Neural crest cell (in vitro differentiated cells): ENCODE measurements around the gene EIF2AK3. TPM values are rescaled to one million over a fixed set of nuclear protein-coding genes. Genes with fewer than 3 reads are reported as not detected.

Source experiments
- DNase-seq: peaks from one replicate; pipeline ENCODE4 v3.0.0; 2021; ENCODE audit warnings: low read depth, mixed read lengths, low spot score
- H3K27ac Mint-ChIP-seq: one replicate; pipeline ENCODE4 v1.8.0; 2021; ENCODE audit warnings: mild to moderate bottlenecking, mixed read lengths; ENCODE audit not compliant: unreplicated experiment
- H3K27me3 Mint-ChIP-seq: 2 replicates; pipeline ENCODE4 v1.8.0; 2021; ENCODE audit warnings: low read depth, mild to moderate bottlenecking, mixed read lengths
- H3K36me3 Mint-ChIP-seq: 2 replicates; pipeline ENCODE4 v1.8.0; 2021; ENCODE audit warnings: low read depth, mild to moderate bottlenecking, mixed read lengths
- H3K4me1 Mint-ChIP-seq: 2 replicates; pipeline ENCODE4 v1.8.0; 2021; ENCODE audit warnings: mixed read lengths
- H3K4me3 Mint-ChIP-seq: one replicate; pipeline ENCODE4 v1.8.0; 2021; ENCODE audit warnings: mild to moderate bottlenecking, mixed read lengths
- H3K9me3 Mint-ChIP-seq: 2 replicates; pipeline ENCODE4 v1.8.0; 2021; ENCODE audit warnings: mixed read lengths
- CTCF ChIP-seq: fragments of 200-600 bp; sonication (generic); conservative IDR thresholded peaks from 2 replicates; pipeline ENCODE4 v1.5.0; 2021; ENCODE audit warnings: antibody characterized with exemption, mild to moderate bottlenecking
- total RNA-seq: library from RNA; stranded (reverse); gene quantifications from 2 replicates; pipeline ENCODE4 v1.2.1, GENCODE V29; 2021

The EIF2AK3 gene
- total RNA-seq, 1 donor from 2014 or later = 15.2 TPM

DNA sequence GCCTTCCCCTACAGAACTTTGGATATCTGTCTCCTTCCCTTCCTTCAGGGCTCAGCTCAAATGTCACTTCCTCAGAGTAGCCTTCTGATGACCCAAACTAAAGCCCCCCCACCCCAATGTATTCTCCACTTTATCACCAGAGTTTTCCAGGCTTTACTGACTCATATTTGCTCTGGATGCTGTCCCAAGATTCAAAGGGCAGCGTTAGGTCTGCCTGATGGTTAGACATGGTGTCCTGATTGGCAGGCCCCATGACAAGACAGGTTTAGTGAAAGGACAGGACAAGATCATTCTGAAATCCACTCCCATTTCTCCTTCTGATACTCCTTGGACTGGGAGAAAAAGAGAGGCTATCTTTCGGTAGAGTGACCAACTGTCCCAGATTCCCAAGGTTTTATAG, 41.6 kb upstream of the EIF2AK3 start:
- peaks cover 16% of the 10 kb centered on the region for H3K27me3 Mint-ChIP-seq
- H3K4me3 Mint-ChIP-seq = no peak overlapping the region
- H3K4me1 Mint-ChIP-seq = no peaks in the 10 kb centered on the region
- H3K36me3 Mint-ChIP-seq = no peaks in the 10 kb centered on the region
- H3K27ac Mint-ChIP-seq = no peak overlapping the region
- H3K9me3 Mint-ChIP-seq = no peaks in the 10 kb centered on the region
- DNase-seq = no peak
- no peak for TF ChIP-seq CTCF

GRCh38 chr2:88667219-88667618, 40.0 kb upstream of the EIF2AK3 start:
- Mint-ChIP-seq H3K4me1 (no peaks in the 10 kb centered on the region), H3K27ac (no peak overlapping the region), H3K27me3 (peaks cover 9% of the 10 kb centered on the region), H3K36me3 (no peaks in the 10 kb centered on the region), H3K9me3 (no peaks in the 10 kb centered on the region), H3K4me3 (no peak overlapping the region)
- DNase-seq = no peak
- TF ChIP-seq CTCF = no peak

GRCh38 chr2:88666576-88666975, 39.3 kb upstream of the EIF2AK3 start:
- no peak overlapping the region for H3K27ac Mint-ChIP-seq

DNA sequence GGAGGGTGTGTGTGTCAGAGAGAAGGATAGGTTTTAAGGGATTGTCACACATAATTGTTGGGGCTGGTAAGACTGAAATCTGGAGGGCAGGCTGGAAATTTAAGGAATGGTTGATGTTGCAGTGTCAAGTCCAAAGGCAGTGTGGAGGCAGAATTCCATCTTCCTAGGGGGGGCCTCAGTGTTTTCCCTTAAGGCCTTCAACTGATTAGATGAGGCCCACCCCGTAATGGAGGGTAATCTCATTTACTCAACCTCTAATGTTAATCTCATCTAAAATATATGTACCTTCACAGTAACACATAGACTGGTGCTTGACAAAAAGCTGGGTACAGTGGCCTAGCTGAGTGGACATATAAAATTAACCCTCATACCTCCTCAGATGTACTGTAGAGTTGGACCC, 33.4 kb upstream of the EIF2AK3 start:
- no peaks in the 10 kb centered on the region for H3K9me3 Mint-ChIP-seq
- no peak for DNase-seq
- TF ChIP-seq CTCF = no peak
- H3K4me1 Mint-ChIP-seq = peaks cover 5% of the 10 kb centered on the region
- no peak overlapping the region for H3K4me3 Mint-ChIP-seq
- H3K27ac Mint-ChIP-seq = no peak overlapping the region
- no peaks in the 10 kb centered on the region for H3K36me3 Mint-ChIP-seq
- no peaks in the 10 kb centered on the region for H3K27me3 Mint-ChIP-seq

More at GRCh38 chr2:88666576-88666975, 39.3 kb upstream of the EIF2AK3 start:
- Mint-ChIP-seq H3K36me3 (no peaks in the 10 kb centered on the region), H3K4me3 (no peak overlapping the region), H3K4me1 (no peaks in the 10 kb centered on the region), H3K9me3 (no peaks in the 10 kb centered on the region), H3K27me3 (peaks cover 4% of the 10 kb centered on the region)
- no peak for DNase-seq
- TF ChIP-seq CTCF = no peak

- no peak for DNase-seq
- H3K36me3 Mint-ChIP-seq = no peaks in the 10 kb centered on the region
- no peak for TF ChIP-seq CTCF
- H3K4me1 Mint-ChIP-seq = peaks cover 5% of the 10 kb centered on the region
- H3K4me3 Mint-ChIP-seq = no peak overlapping the region
- no peaks in the 10 kb centered on the region for H3K27me3 Mint-ChIP-seq
- H3K27ac Mint-ChIP-seq = no peak overlapping the region
- peaks cover 3% of the 10 kb centered on the region for H3K9me3 Mint-ChIP-seq
These were observed 32.3 kb upstream of the EIF2AK3 start for GRCh38 chr2:88659538-88659915.
